DMS 273 treated with DMSO at 0.1 percent for 48 hours (cell line): ENCODE measurements around the gene TMOD1.
"Not testable (repeated sequence)": the region's sequence is repeated elsewhere in the genome, so short reads cannot be mapped to it uniquely, and the experiment has no call there.

Experiments used
- DNase-seq: peaks from one replicate; lab custom pipeline; 2025; lab: John Stamatoyannopoulos, UW

Gene TMOD1

GRCh38 chr9:97501177-97501971 is at the start of gene TMOD1:
Gene TMOD1, plus strand, starts transcription at chr9:97501666. Its CDS starts 22,523 bp downstream, at chr9:97524189.
- DNase-seq = peak; percentile 64

- DNase-seq = not testable (repeated sequence)
These were observed 47.9 kb upstream of the TMOD1 start for GRCh38 chr9:97453573-97453972.

- not testable (repeated sequence) for DNase-seq
These were observed 44.6 kb upstream of the TMOD1 start for GRCh38 chr9:97456841-97457240.

- no peak for DNase-seq
These were observed 42.1 kb upstream of the TMOD1 start for GRCh38 chr9:97459326-97459725.

GRCh38 chr9:97462159-97462558 is 39.3 kb upstream of the TMOD1 start:
- no peak for DNase-seq

GRCh38 chr9:97462914-97463313 is 38.6 kb upstream of the TMOD1 start:
- DNase-seq = no peak

GRCh38 chr9:97468658-97469448 is 32.6 kb upstream of the TMOD1 start:
- peak; percentile 20 for DNase-seq

- DNase-seq = no peak
These were observed 31.4 kb upstream of the TMOD1 start for GRCh38 chr9:97470076-97470475.

- no peak for DNase-seq
These were observed 27.7 kb upstream of the TMOD1 start for GRCh38 chr9:97473717-97474116.

GRCh38 chr9:97474372-97474925 is 27.0 kb upstream of the TMOD1 start:
- DNase-seq = no peak

- DNase-seq = no peak
These were observed 26.4 kb upstream of the TMOD1 start for GRCh38 chr9:97475059-97475458.

GRCh38 chr9:97478301-97478981 is 23.0 kb upstream of the TMOD1 start:
- DNase-seq = no peak

GRCh38 chr9:97479496-97480159 is 21.8 kb upstream of the TMOD1 start:
- no peak for DNase-seq

- DNase-seq = no peak
These were observed 21.3 kb upstream of the TMOD1 start for GRCh38 chr9:97480174-97480573.

- no peak for DNase-seq
These were observed 20.7 kb upstream of the TMOD1 start for GRCh38 chr9:97480749-97481148.

- DNase-seq = no peak
These were observed 17.3 kb upstream of the TMOD1 start for GRCh38 chr9:97484134-97484533.

GRCh38 chr9:97487107-97487506 is 14.4 kb upstream of the TMOD1 start:
- DNase-seq = no peak

GRCh38 chr9:97487861-97488260 is 13.6 kb upstream of the TMOD1 start:
- DNase-seq = no peak

- no peak for DNase-seq
These were observed 10.1 kb upstream of the TMOD1 start for GRCh38 chr9:97491216-97491999.

GRCh38 chr9:97497558-97498375 is 3.7 kb upstream of the TMOD1 start:
- not testable (repeated sequence) for DNase-seq
